Measurements from ENCODE around the gene PRDM1.

PRDM1 gene

GRCh38 chr6:106070636-106071035, 15.5 kb upstream of the PRDM1 start:
- DNase-seq (ENCODE audit: low read depth): no peak

DNA sequence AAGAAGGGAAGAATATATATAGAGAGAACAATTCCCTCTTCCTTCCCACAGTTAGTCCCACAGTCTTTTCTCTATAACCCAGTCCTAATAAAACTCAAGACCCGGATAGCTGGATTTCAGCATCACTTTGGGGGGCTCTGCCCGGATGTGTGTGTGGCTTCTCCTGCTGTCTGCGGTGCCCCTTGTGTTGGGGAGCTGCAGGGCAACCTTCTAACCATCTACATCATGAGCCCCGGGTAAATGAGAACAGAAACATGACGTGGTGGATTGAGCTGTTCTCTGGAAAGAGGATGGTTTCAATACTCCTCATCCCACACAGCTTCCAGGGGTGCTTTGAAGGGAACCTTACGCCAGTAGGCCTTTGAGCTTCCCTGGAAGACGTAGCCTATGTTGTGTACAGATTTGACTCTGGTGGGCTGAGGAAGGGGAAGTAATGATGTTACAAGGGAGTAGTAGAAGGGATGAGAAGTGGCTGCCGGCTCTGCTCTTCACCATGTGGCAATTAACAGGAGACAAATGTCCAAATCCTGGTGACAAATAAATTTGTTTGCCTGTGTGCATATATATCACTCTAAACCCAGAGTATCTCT, 13.5 kb upstream of the PRDM1 start:
- DNase-seq (ENCODE audit: low read depth): no peak

GRCh38 chr6:106074146-106074545, 12.0 kb upstream of the PRDM1 start:
- DNase-seq (ENCODE audit: low read depth): no peak

GRCh38 chr6:106076139-106076538, 10.0 kb upstream of the PRDM1 start:
- no peak for DNase-seq (ENCODE audit: low read depth)

DNA sequence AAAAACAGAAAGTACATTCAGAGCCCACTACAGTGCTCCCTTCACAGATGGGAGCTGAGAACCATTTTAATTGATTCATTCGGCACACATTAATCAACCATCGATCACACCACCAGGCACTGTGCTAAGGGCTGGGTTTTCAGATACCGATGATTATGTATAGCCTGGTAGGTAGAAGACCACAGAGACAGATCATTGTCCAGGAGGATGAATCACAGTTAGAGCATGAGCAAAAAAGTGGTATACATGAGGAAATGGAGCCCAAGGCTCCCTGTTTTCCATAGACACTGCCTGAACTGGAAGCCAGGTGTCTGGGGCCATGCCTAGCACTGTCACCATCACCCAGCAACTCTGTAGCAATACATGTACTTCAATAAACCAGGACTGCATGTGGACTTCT, 9.0 kb upstream of the PRDM1 start:
- DNase-seq (ENCODE audit: low read depth): no peak

GRCh38 chr6:106077881-106078280, 8.3 kb upstream of the PRDM1 start:
- no peak for DNase-seq (ENCODE audit: low read depth)

- DNase-seq (ENCODE audit: low read depth): no peak
These were observed 6.0 kb upstream of the PRDM1 start for GRCh38 chr6:106079961-106080762.

DNA sequence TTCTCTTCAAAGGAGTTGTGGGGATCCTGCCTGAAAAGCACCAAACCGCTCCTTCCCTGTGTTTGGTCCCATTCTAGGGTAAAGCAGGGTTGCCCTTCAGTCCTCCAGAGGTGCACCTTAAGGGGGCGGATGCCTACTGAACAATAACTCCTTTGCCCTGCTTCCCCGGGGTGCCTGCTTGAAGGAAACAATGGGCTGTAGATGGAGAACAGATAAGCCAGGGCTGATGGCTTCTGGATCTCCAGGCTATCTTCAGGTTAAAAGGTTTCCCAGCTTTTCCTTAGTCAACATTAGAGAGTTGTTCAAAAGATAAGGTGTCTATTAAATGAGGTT, 5.4 kb upstream of the PRDM1 start:
- no peak for DNase-seq (ENCODE audit: low read depth)

DNA sequence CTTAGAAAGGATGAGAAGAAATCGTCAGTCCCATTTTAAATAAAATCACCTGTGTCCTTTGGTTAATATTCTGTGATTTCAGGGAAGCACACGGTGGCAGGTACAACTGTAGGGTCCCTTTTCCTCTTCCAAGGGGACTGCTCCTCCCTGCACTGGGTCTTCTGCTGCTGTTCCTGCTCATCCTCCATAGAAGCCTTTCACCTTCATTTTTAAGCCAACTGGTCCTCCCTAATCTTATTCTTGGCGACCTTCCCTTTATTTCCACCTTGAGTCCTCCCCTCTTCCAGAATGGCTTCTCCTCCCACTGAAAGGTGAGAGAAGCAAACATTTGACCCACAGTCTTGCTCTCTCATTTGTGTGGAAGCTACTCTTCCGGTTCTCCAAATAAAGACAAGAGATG, 4.4 kb upstream of the PRDM1 start:
- no peak for DNase-seq (ENCODE audit: low read depth)

DNA sequence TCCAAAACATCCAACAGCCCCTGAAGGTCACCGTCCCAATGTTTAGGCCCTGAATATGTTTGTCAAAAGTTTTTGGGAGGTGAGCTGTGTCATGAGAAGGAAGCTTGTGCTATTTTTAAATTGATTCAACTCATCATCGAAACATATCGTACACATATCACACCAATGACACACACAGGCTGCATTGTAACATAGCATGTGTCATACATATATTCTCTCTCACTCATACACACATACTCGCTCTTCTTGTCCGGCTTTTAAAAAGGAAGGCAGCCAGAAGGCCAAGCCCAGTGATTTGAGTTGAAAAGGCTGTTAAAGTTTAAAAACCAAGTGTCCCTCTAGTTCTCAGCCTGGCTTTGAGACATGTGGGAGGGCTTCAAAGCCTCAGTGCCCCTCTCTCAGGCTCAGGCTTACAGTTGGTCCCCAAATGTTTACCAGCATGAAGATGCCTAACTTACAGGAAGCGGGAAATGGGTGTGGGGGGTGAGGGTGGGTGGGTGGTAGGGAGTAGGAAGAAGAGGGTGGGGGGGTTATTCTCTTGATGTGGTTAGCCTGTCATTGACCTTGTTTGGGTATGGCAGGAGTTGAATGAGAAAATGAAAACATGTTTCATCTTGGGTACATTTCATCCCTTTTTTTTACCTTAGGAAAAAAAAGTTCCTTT, 3.3 kb upstream of the PRDM1 start:
- DNase-seq (ENCODE audit: low read depth): no peak

GRCh38 chr6:106083618-106084017, 2.5 kb upstream of the PRDM1 start:
- DNase-seq (ENCODE audit: low read depth): no peak

GRCh38 chr6:106084106-106084988, 1.8 kb upstream of the PRDM1 start:
- DNase-seq (ENCODE audit: low read depth): no peak

GRCh38 chr6:106084989-106085691, 996 bp upstream of the PRDM1 start:
- no peak for DNase-seq (ENCODE audit: low read depth)

GRCh38 chr6:106085692-106085983, 498 bp upstream of the PRDM1 start:
- no peak for DNase-seq (ENCODE audit: low read depth)

- no peak for DNase-seq (ENCODE audit: low read depth)
These were observed 659 bp downstream of the PRDM1 start for GRCh38 chr6:106086814-106087175.

DNA sequence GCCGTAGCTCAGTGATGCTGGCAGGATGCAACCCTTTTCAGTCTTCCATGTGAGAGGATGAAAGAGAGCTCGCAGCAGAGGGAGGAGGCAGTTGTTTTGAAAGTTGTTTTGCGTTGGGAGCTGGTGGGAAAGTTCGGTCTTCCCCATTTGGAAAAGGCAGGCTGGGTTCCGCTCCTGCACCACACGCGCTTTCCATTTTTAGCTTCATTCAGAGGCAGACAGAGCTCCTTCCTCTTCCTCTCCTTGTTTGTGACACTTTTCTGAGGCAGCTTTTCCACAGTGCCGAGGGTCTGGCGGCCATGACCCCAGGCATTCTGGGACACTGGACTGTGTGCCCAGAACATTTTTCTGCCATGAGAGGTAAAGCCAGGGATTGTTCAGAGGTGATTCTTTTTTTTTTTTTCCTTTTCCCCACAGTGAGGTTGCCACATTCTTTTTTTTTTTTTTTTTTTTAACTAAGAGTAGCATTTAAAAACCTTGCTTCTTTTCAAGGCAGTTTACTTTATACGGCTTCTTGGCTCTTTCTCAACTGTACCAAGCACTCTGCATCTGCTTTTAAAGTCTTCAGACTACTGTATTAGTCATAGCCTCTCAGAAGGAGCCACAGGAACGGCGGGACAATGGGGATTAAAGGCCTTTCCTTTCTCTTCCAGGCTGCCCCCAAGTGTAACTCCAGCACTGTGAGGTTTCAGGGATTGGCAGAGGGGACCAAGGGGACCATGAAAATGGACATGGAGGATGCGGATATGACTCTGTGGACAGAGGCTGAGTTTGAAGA, 1.6 kb downstream of the PRDM1 start:
- DNase-seq (ENCODE audit: low read depth): no peak

DNA sequence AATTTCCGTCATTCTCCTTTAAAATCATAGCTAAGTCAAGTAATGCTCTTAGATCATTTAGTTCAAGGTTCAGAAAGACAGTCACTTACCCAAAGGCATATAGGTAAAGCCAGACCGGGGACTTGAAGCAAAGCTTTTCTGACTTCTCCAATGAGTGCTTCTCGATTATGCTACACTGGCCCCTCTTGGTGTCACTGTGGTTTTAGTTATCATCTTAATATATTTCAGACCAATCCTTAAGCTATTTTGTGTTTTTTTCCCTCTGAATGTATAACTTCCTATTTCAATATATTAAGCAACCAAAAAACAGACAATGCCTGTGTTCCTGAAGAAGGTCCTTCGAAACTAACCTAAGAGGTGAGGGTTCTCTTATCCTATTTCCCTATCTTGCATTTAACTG, 3.9 kb downstream of the PRDM1 start:
- no peak for DNase-seq (ENCODE audit: low read depth)

DNA sequence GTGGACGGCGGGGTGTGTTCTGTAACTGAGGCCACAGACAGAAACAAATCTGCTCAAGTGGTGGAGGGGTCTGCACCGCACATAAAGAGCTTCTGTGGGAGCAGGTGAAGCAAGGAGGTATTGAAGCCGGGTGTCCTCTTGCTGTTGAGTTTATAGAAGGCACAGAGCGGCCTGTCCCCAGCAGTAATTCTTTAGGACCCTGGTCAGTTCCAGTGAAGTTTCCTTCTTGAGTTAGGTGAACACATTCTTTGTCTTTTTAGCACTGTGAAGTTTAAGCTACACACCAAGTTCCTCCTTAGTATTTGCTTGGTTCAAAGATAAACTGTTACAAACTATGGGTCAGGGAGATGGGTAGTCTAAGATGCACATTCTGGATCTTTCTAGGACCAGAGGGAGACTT, 6.1 kb downstream of the PRDM1 start:
- no peak for DNase-seq (ENCODE audit: low read depth)

DNA sequence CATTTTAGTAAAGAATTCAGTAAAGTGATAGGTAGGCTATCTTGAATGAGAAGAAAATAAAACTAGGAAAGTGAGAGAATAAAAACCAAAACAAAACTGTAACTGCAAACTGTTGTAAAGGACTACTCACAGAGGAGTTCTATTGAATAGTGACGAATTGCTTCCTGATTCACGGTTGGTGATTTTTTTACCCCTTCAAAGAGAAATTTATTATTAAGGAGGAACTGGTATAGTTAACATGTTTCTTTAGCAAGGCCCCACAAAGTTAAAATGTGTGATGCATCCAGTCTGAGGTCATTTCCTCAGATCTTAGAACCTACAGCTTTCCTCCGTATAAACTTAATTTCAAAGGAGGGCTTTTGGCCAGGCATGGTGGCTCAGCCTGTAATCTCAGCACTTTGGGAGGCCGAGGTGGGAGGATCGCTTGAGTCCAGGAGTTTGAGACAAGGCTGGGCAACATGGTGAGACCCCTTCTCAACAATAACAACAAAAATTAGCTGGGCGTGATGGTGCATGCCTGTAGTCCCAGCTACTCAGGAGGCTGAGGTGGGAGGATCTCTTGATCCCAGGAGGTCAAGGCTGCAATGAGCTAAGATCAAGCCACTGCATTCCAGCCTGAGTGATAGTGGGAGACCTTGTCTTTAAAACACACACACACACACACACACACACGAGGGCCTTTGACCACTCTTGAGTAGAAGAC, 8.3 kb downstream of the PRDM1 start:
- DNase-seq (ENCODE audit: low read depth): no peak

DNA sequence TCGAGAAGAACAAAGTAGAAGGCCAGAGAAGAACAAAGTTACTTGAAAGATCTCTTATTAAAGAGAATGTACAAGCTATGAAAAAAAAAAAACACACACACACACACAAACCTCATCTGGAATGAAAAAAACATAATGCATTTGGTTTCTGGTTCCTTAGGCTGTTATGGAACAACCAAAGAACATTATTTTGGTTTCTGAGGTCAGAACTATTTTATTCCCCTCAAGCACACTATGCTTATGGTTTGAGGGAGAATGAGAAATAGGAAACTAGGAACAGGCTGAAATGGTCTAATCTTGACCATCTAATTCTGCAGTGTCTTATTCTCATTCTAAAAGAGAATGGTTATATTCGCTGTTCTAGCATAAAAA, 8.8 kb downstream of the PRDM1 start:
- no peak for DNase-seq (ENCODE audit: low read depth)

Measured in activated T-helper 9 cell treated with anti-CD3 and anti-CD28 coated beads, Interleukin-2, amount 50 U/mL, for 16 hours (primary cell).